HepG2 (cell line): ENCODE data around the gene SERPINE2. TPM values are rescaled to one million over a fixed set of nuclear protein-coding genes. Genes with fewer than 3 reads are reported as not detected.

Experiments
- CEBPZ ChIP-seq: IDR thresholded peaks from 2 replicates; pipeline ENCODE4 v1.6.1; 2012; ENCODE audit warnings: low read length, improper control_type of control experiment
- CHCHD3 ChIP-seq: sonication (generic); formaldehyde crosslinking; IDR thresholded peaks from 2 replicates; pipeline ENCODE4 v1.8.0; 2022; ENCODE audit warnings: mild to moderate bottlenecking, missing genetic modification reagents, moderate library complexity
- CSRNP2 ChIP-seq: sonication (generic); formaldehyde crosslinking; conservative IDR thresholded peaks from 2 replicates; pipeline ENCODE4 v1.8.0; 2022; ENCODE audit warnings: low read depth, missing genetic modification reagents
- EP300 ChIP-seq, 3 experiments: sonication (generic) in 1 of 3; formaldehyde crosslinking in 1 of 3; IDR thresholded peaks; 2 replicates each; pipeline versions ENCODE4 v1.5.1 to v1.6.1; 2011 to 2020; ENCODE audit warnings: low read depth in 2 of 3, low read length in 2 of 3, borderline replicate concordance in 1 of 3, improper control_type of control experiment in 1 of 3, mild to moderate bottlenecking in 1 of 3, missing genetic modification reagents in 1 of 3, moderate library complexity in 1 of 3
- ETS1 ChIP-seq: sonication (generic); formaldehyde crosslinking; IDR thresholded peaks from 2 replicates; pipeline ENCODE4 v1.4.0; 2020; ENCODE audit warnings: missing genetic modification reagents
- HES4 ChIP-seq: sonication (generic); formaldehyde crosslinking; IDR thresholded peaks from 2 replicates; pipeline ENCODE4 v1.9.0; 2021; ENCODE audit warnings: mild to moderate bottlenecking, missing genetic modification reagents, borderline replicate concordance
- HOXD1 ChIP-seq: sonication (generic); formaldehyde crosslinking; IDR thresholded peaks from 2 replicates; pipeline ENCODE4 v1.5.0; 2020; ENCODE audit warnings: missing genetic modification reagents
- IKZF5 ChIP-seq: IDR thresholded peaks from 2 replicates; pipeline ENCODE4 v1.6.1; 2018; ENCODE audit warnings: missing genetic modification reagents, mild to moderate bottlenecking, missing compliant biosample characterization
- ISL2 ChIP-seq: sonication (generic); formaldehyde crosslinking; IDR thresholded peaks from 2 replicates; pipeline ENCODE4 v1.5.0; 2020; ENCODE audit warnings: missing genetic modification reagents
- MNT ChIP-seq: fragments of 450-650 bp; IDR thresholded peaks from 2 replicates; pipeline ENCODE4 v1.6.1; 2016
- MYC ChIP-seq: sonication (generic); formaldehyde crosslinking; IDR thresholded peaks from 2 replicates; pipeline ENCODE4 v1.9.0; 2021; ENCODE audit warnings: missing genetic modification reagents, borderline replicate concordance
- NR0B2 ChIP-seq: sonication (generic); formaldehyde crosslinking; IDR thresholded peaks from 2 replicates; pipeline ENCODE4 v1.4.0; 2020; ENCODE audit warnings: mild to moderate bottlenecking, missing genetic modification reagents
- SIN3A ChIP-seq: IDR thresholded peaks from 2 replicates; pipeline ENCODE4 v1.6.1; 2011; ENCODE audit warnings: low read depth, mild to moderate bottlenecking, control low read depth, low read length, borderline replicate concordance
- SP1 ChIP-seq, 2 experiments: fragments of 450-650 bp in 1 of 2; sonication (generic) in 1 of 2; formaldehyde crosslinking in 1 of 2; IDR thresholded peaks; 2 replicates each; pipeline versions ENCODE4 v1.4.0 to v1.6.1; 2016 to 2020; ENCODE audit warnings: missing genetic modification reagents in 1 of 2
- SUZ12 ChIP-seq: fragments of 150-350 bp; IDR thresholded peaks from 2 replicates; pipeline ENCODE4 v1.6.1; 2014; ENCODE audit warnings: low read depth, low read length
- ZNF253 ChIP-seq: sonication (generic); formaldehyde crosslinking; IDR thresholded peaks from 2 replicates; pipeline ENCODE4 v1.8.0; 2022; ENCODE audit warnings: mild to moderate bottlenecking, missing genetic modification reagents, borderline replicate concordance
- ZNF264 ChIP-seq: sonication (generic); formaldehyde crosslinking; IDR thresholded peaks from 2 replicates; pipeline ENCODE4 v1.4.0; 2020; ENCODE audit warnings: missing genetic modification reagents
- ZNF839 ChIP-seq: sonication (generic); formaldehyde crosslinking; IDR thresholded peaks from 2 replicates; pipeline ENCODE4 v1.4.0; 2020; ENCODE audit warnings: missing genetic modification reagents, mild to moderate bottlenecking, borderline replicate concordance
- ZNF891 ChIP-seq: sonication (generic); formaldehyde crosslinking; IDR thresholded peaks from 2 replicates; pipeline ENCODE4 v1.5.0; 2020; ENCODE audit warnings: mild to moderate bottlenecking, missing genetic modification reagents
- polyA plus RNA-seq, 8 experiments: library from polyadenylated mRNA; depleted of rRNA in 3 of 8; stranded (reverse) in 7 of 8; unstranded in 1 of 8; fragments of >200 nt; fragmentation: Illumina TruSeq in 4 of 8; extraction: Trizol in 4 of 8; gene quantifications; 2 replicates each; pipeline versions ENCODE4 v1.2.1 to v1.2.3, GENCODE V29; 2011 to 2016; ENCODE audit warnings: low read depth in 4 of 8, missing spikeins in 1 of 8, mixed read lengths in 1 of 8; ENCODE audit not compliant: insufficient read depth in 1 of 8
- total RNA-seq, 5 experiments: library from RNA; depleted of rRNA; stranded (reverse); fragments of >200 nt; fragmentation: Illumina TruSeq; extraction: Trizol; gene quantifications; 2 replicates each; pipeline ENCODE4 v1.2.3, GENCODE V29; 2016; ENCODE audit warnings: low read depth in 1 of 5

The SERPINE2 gene
- total and polyA plus RNA-seq, 2 of the 13 experiments (the other 11 are each of a cell fraction or from before 2014, with no cell fraction given), result 7.9 to 18.1 TPM

- TF ChIP-seq HES4 (CRISPR knock-in tag) (0 out of 2 replicates have a peak, but pooled peaks have one; percentile 30), CEBPZ (no peak), HOXD1 (CRISPR knock-in tag) (no peak), MYC (no peak; the same call in 1 of the 2 replicates), SP1 (IDR thresholded peaks at IDR 0.05) (no peak), SP1 (CRISPR knock-in tag; IDR thresholded peaks at IDR 0.05) (peak; percentile 46; the same call in 1 of the 2 replicates), ETS1 (no peak), CHCHD3 (CRISPR knock-in tag) (0 out of 2 replicates have a peak, but pooled peaks have one; percentile 83), ZNF839 (CRISPR knock-in tag) (peak; percentile 63), ZNF264 (CRISPR knock-in tag) (no peak), CSRNP2 (CRISPR knock-in tag) (no peak), ZNF891 (CRISPR knock-in tag) (no peak; the same call in 1 of the 2 replicates), MNT (no peak), IKZF5 (CRISPR knock-in tag) (no peak; the same call in 1 of the 2 replicates), EP300 (IDR thresholded peaks at IDR 0.05; ENCODE audit: low read depth in 2 of 2, low read length in 2 of 2) (no peak), EP300 (CRISPR knock-in tag; IDR thresholded peaks at IDR 0.05; ENCODE audit: borderline replicate concordance) (no peak), SIN3A (no peak; the same call in none of the 2 replicates), NR0B2 (CRISPR knock-in tag) (no peak), SUZ12 (no peak), ISL2 (CRISPR knock-in tag) (no peak), ZNF253 (peak; percentile 15; the same call in 1 of the 2 replicates)
Observed at GRCh38 chr2:223944166-223944702, 94.9 kb downstream of the SERPINE2 start (continued).
